ENCODE data around the gene UIMC1.

UIMC1 gene

DNA sequence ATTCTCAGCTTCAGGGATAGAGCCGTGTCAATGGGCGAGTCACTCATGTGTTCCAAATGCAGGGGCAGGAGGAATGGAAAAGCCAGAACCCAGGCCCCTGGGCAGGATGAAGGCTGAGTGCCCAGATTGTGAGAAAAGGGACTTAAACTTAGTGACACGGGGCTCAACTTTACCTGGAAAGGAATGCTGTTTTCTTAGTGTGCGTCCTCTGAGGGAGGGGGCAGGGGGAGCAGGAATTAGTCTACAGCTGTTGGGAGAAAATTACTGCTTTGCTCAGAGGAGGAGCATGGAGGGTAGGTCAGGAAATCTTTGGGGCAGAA, 122.0 kb downstream of the UIMC1 start:
- TF ChIP-seq, protein P1, sequence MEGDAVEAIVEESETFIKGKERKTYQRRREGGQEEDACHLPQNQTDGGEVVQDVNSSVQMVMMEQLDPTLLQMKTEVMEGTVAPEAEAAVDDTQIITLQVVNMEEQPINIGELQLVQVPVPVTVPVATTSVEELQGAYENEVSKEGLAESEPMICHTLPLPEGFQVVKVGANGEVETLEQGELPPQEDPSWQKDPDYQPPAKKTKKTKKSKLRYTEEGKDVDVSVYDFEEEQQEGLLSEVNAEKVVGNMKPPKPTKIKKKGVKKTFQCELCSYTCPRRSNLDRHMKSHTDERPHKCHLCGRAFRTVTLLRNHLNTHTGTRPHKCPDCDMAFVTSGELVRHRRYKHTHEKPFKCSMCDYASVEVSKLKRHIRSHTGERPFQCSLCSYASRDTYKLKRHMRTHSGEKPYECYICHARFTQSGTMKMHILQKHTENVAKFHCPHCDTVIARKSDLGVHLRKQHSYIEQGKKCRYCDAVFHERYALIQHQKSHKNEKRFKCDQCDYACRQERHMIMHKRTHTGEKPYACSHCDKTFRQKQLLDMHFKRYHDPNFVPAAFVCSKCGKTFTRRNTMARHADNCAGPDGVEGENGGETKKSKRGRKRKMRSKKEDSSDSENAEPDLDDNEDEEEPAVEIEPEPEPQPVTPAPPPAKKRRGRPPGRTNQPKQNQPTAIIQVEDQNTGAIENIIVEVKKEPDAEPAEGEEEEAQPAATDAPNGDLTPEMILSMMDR (IDR thresholded peaks at IDR 0.05; ENCODE audit: low read depth, low read length): peak; percentile 25; the same call in 1 of the 2 replicates
- Histone ChIP-seq H3K9me3 (no peaks in the 10 kb centered on the region), H3K4me1 (peaks cover 14% of the 10 kb centered on the region), H3K27me3 (no peaks in the 10 kb centered on the region), H3K36me3 (peaks cover 5% of the 10 kb centered on the region; the same call in 1 of the 2 replicates), H3K4me3 (ENCODE audit: low read depth, low read length) (no peak overlapping the region)
- DNase-seq: no peak

DNA sequence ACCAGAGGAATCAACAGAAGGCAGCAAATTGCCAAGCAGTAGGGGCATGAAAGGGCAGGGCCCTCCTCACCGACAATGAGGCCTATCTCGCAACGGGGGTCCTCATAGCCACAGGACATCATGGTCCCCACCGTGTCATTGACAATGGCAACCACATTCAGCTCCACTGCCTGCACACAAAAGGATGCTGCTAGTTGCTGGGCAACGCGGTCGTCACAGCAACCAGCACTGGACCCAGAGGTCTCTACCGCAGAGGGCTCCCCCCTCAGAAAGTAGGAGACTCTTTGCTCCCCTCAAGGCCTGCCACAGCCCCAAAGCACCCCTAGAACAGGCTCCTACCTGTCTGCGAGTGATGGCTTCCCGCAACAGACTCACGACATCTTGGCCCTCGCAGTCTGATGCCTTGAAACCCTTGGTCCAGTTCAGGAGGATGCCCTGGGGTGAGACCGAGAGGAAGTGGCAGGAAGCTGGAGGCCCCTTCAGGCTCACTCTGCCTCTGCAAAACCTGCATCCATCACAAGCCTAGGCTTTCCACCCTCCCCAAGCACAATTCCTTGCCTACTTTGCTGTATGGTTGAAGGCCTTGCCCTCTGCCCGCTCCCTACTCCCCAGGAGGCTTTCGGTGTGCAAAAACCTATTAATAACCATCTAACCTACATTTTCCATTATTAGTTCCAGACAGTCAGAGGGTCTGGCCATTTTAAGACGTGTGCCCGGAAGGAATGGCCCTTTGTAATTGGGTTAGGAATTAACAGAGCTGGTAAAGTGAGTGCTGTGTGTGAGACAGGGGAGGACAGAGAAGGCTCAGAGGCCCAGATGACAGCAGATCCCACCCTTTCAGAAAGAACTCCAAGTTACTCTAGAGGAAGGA, 122.6 kb downstream of the UIMC1 start:
- Histone ChIP-seq H3K36me3 (peaks cover 5% of the 10 kb centered on the region; the same call in 1 of the 2 replicates), H3K4me1 (peaks cover 14% of the 10 kb centered on the region), H3K27me3 (no peaks in the 10 kb centered on the region), H3K9me3 (no peaks in the 10 kb centered on the region), H3K4me3 (ENCODE audit: low read depth, low read length) (no peak overlapping the region)
- TF ChIP-seq, protein P1 (IDR thresholded peaks at IDR 0.05; ENCODE audit: low read depth, low read length): no peak
- DNase-seq: peak; percentile 63

GRCh38 chr5:176882567-176882903, 124.0 kb downstream of the UIMC1 start:
- peaks cover 5% of the 10 kb centered on the region; the same call in 1 of the 2 replicates for H3K36me3 ChIP-seq
- TF ChIP-seq, protein P1 (IDR thresholded peaks at IDR 0.05; ENCODE audit: low read depth, low read length): no peak
- no peaks in the 10 kb centered on the region for H3K9me3 ChIP-seq
- DNase-seq: no peak
- H3K4me1 ChIP-seq: peaks cover 14% of the 10 kb centered on the region
- H3K27me3 ChIP-seq: no peaks in the 10 kb centered on the region
- H3K4me3 ChIP-seq (ENCODE audit: low read depth, low read length): no peak overlapping the region

DNA sequence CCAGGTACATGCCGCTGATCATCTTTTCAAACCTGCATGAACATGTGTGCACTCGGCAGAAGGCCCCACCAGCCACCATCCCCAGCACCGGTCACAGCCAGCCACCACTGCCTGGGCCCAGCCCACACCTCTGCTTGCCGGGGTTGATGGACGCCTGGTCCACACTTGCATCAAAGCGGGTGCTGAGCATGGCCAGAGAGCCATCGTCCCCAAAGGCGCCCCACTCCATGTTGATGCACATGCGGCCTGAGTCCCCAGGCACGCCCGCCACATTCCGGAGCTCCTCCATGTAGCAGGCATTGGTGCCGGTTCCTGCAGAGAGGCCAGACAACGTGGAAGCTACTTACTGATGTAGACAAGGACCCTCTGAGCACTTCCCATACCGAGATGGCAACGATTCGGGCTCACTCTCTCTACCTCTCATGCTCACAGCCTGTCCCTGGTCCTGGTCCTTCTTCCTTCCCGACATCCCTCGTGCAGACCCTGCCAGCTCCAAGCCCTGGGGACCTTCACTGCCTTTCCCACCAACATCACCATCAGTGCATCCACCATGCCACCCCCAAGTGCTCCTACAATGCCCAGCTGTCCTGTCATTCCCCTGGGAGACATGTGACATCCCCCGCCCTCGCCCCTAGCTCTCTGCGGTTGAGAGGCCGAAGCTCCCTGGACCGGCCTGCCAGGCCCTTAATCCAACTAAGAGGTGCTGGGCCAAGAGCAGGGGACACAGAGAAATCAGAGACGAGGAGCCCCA, 124.6 kb downstream of the UIMC1 start:
- Histone ChIP-seq H3K4me1 (peaks cover 16% of the 10 kb centered on the region), H3K9me3 (no peaks in the 10 kb centered on the region), H3K27me3 (no peaks in the 10 kb centered on the region), H3K4me3 (ENCODE audit: low read depth, low read length) (no peak overlapping the region), H3K36me3 (peaks cover 5% of the 10 kb centered on the region; the same call in 1 of the 2 replicates)
- no peak for DNase-seq
- TF ChIP-seq, protein P1 (IDR thresholded peaks at IDR 0.05; ENCODE audit: low read depth, low read length): no peak

GRCh38 chr5:176881021-176881749, 125.4 kb downstream of the UIMC1 start:
- H3K36me3 ChIP-seq: peaks cover 5% of the 10 kb centered on the region; the same call in 1 of the 2 replicates
- no peak overlapping the region for H3K4me3 ChIP-seq (ENCODE audit: low read depth, low read length)
- DNase-seq: no peak
- peaks cover 18% of the 10 kb centered on the region for H3K4me1 ChIP-seq
- TF ChIP-seq, protein P1 (IDR thresholded peaks at IDR 0.05; ENCODE audit: low read depth, low read length): no peak
- no peaks in the 10 kb centered on the region for H3K27me3 ChIP-seq
- H3K9me3 ChIP-seq: no peaks in the 10 kb centered on the region

All from BE2C (cell line).